Spleen (tissue), 13 donors: ENCODE data around the gene GLRB. TPM values are rescaled to one million over a fixed set of nuclear protein-coding genes. Genes with fewer than 3 reads are reported as not detected.

Experiments
- DNase-seq: peaks from one replicate; pipeline ENCODE4 v3.0.0-alpha.2; 2020
- H3K27ac ChIP-seq, 8 donors: fragments of 200-600 bp; sonication (generic) in 7 of 8; 1 replicate in 4 of 8; 2 replicates in 4 of 8; pipeline versions ENCODE4 v1.5.0 to v1.8.0; 2016 to 2021; ENCODE audit warnings: inconsistent platforms in 4 of 8, mild to moderate bottlenecking in 4 of 8, moderate library complexity in 1 of 8
- H3K27me3 ChIP-seq, 7 donors: fragments of 200-600 bp; sonication (generic) in 6 of 7; replicated peaks in 1 of 7; 1 replicate in 4 of 7; 2 replicates in 3 of 7; pipeline versions ENCODE4 v1.5.0 to v1.8.0; 2016 to 2021; ENCODE audit warnings: inconsistent platforms in 3 of 7, mild to moderate bottlenecking in 1 of 7
- H3K36me3 ChIP-seq, 6 donors: fragments of 200-600 bp; sonication (generic) in 5 of 6; 1 replicate in 4 of 6; 2 replicates in 2 of 6; pipeline versions ENCODE4 v1.5.0 to v1.8.0; 2016 to 2021; ENCODE audit warnings: inconsistent platforms in 2 of 6
- H3K4me1 ChIP-seq, 6 donors: fragments of 200-600 bp; sonication (generic) in 5 of 6; 1 replicate in 3 of 6; 2 replicates in 3 of 6; pipeline versions ENCODE4 v1.5.0 to v1.8.0; 2016 to 2021; ENCODE audit warnings: inconsistent platforms in 3 of 6
- H3K4me3 ChIP-seq, 8 donors: fragments of 200-600 bp; sonication (generic) in 7 of 8; 1 replicate in 4 of 8; 2 replicates in 4 of 8; pipeline versions ENCODE4 v1.5.0 to v1.8.0; 2016 to 2021; ENCODE audit warnings: inconsistent platforms in 4 of 8, mild to moderate bottlenecking in 4 of 8, moderate library complexity in 2 of 8
- H3K9me3 ChIP-seq, 8 donors: fragments of 200-600 bp; sonication (generic) in 7 of 8; 1 replicate in 4 of 8; 2 replicates in 4 of 8; pipeline versions ENCODE4 v1.5.0 to v1.8.0; 2016 to 2021; ENCODE audit warnings: inconsistent platforms in 4 of 8
- CTCF ChIP-seq, 11 experiments: fragments of 200-600 bp in 7 of 11; fragments of 450-650 bp in 4 of 11; sonication (generic) in 4 of 11; IDR thresholded peaks in 8 of 11; conservative IDR thresholded peaks in 3 of 11; 1 replicate in 7 of 11; 2 replicates in 4 of 11; pipeline versions ENCODE4 v1.4.0 to v1.8.0; 2016 to 2021; ENCODE audit warnings: antibody characterized with exemption in 11 of 11, inconsistent platforms in 4 of 11, mild to moderate bottlenecking in 1 of 11
- POLR2A ChIP-seq, 3 donors: fragments of 450-650 bp; IDR thresholded peaks; one replicate each; pipeline ENCODE4 v1.5.1; 2017; ENCODE audit warnings: antibody characterized with exemption in 3 of 3, mild to moderate bottlenecking in 1 of 3
- POLR2AphosphoS5 ChIP-seq, 3 donors: sonication (generic); formaldehyde crosslinking; IDR thresholded peaks; one replicate each; pipeline ENCODE4 v1.5.1; 2017; ENCODE audit warnings: antibody characterized with exemption in 3 of 3
- WGBS, 5 donors: extraction: QIAGEN DNeasy Blood & Tissue Kit in 3 of 5; methylation state at CpG; one replicate each; pipeline versions ENCODE4 v1.1.5 to v1.1.7; 2013 to 2018; 5-methylcytosine and 5-hydroxymethylcytosine counted together
- intact Hi-C: fragments of 100-400 bp; cut with DNase I; formaldehyde crosslinking; loops from one replicate; pipeline ENCODE4 v1.15.0; 2023; ENCODE audit warnings: low total_unique reads
- long read RNA-seq, 2 donors: transcript quantifications; one replicate each; lab custom pipeline, GENCODE V29; 2026
- polyA plus RNA-seq, 3 donors: library from polyadenylated mRNA; stranded (reverse); fragments of 200-250 nt; gene quantifications; one replicate each; pipeline ENCODE4 v1.2.1, GENCODE V29; 2013
- total RNA-seq, 7 donors: library from RNA; depleted of rRNA in 3 of 7; stranded (reverse); fragments of >200 nt in 3 of 7; fragmentation: NEBNext Ultra II Directional in 4 of 7; extraction: Animal tissue kit (Norgen Biotek cat#: 25700) in 4 of 7; gene quantifications; one replicate each; pipeline versions ENCODE4 v1.1.0 to v1.2.1, GENCODE V29; 2016 to 2021
- donor health status: healthy with polysubstance abuse.
- donor health status: DM: no; HTN: no; CAD: no; lungs with moderate emphysema.
- donor health status: DM: no; HTN: no; CAD: no.
- donor health status: Bipolar disorder and iron deficiency.
- donor health status: healthy.
- donor health status: DM: no; HTN: no; CAD: no.
- donor health status: DM: yes; HTN: yes; CAD: no.

The GLRB gene
- not detected for total RNA-seq
- under 1 TPM in 2 of 3 donors, not detected in 1; 0.03 to 0.08 TPM for polyA plus RNA-seq
- long read RNA-seq, donor 1: 0 reads
- long read RNA-seq, donor 2, partial matches to known transcripts: 0 of 2 reads
- long read RNA-seq, donor 2, other reads (novel, unspliced or antisense): 0 of 2 reads

GRCh38 chr4:157075811-157076577, at the start of gene GLRB:
Gene GLRB (plus strand): TSS chr4:157076150. CDS start chr4:157078025, 1,875 bp downstream.
- intact Hi-C loops: no loop called here
- no peak within 1 kb of the TSS for H3K27ac ChIP-seq
- peaks cover 0 to 10% (median 3%) of the 10 kb centered on the region in 6 donors for H3K4me1 ChIP-seq
- 3 to 13% (median 5%) methylated on average over 25 to 84 of the region's 84 CpGs for WGBS, 5 donors
- no peaks in the 10 kb centered on the region for H3K9me3 ChIP-seq
- peak within 1 kb of the TSS in 6 of 8 donors; percentile 15 to 59 (median 31) for H3K4me3 ChIP-seq
- H3K27me3 ChIP-seq: peaks cover 0 to 47% (median 9%) of the 10 kb centered on the region in 7 donors
- peak; percentile 74 for DNase-seq
- TF ChIP-seq POLR2A (IDR thresholded peaks at IDR 0.05): no peak
- TF ChIP-seq CTCF (IDR thresholded peaks at IDR 0.05 in 8 of 11, conservative IDR thresholded peaks at IDR 0.05 in 3 of 11): no peak
- TF ChIP-seq POLR2AphosphoS5 (IDR thresholded peaks at IDR 0.05): no peak
- H3K36me3 ChIP-seq: no peaks in the 10 kb centered on the region

GRCh38 chr4:157035471-157035870, 40.5 kb upstream of the GLRB start:
- H3K9me3 ChIP-seq: peaks cover 0 to 1% (median 0%) of the 10 kb centered on the region in 8 donors
- H3K4me1 ChIP-seq: no peaks in the 10 kb centered on the region
- no peak overlapping the region for H3K27ac ChIP-seq
- no peaks in the 10 kb centered on the region for H3K36me3 ChIP-seq
- TF ChIP-seq CTCF (IDR thresholded peaks at IDR 0.05 in 8 of 11, conservative IDR thresholded peaks at IDR 0.05 in 3 of 11): no peak
- TF ChIP-seq POLR2AphosphoS5 (IDR thresholded peaks at IDR 0.05): no peak
- no peaks in the 10 kb centered on the region for H3K27me3 ChIP-seq
- no peak for DNase-seq
- no peak overlapping the region for H3K4me3 ChIP-seq
- intact Hi-C loops: no loop called here

- TF ChIP-seq CTCF (IDR thresholded peaks at IDR 0.05 in 8 of 11, conservative IDR thresholded peaks at IDR 0.05 in 3 of 11) (no peak), POLR2AphosphoS5 (IDR thresholded peaks at IDR 0.05) (no peak), POLR2A (IDR thresholded peaks at IDR 0.05) (no peak)
- no peak overlapping the region for H3K4me3 ChIP-seq
- no peak for DNase-seq
- no peaks in the 10 kb centered on the region for H3K36me3 ChIP-seq
- no peaks in the 10 kb centered on the region for H3K27me3 ChIP-seq
- no peaks in the 10 kb centered on the region for H3K9me3 ChIP-seq
- H3K27ac ChIP-seq: no peak overlapping the region
- intact Hi-C loops: no loop called here
- no peaks in the 10 kb centered on the region for H3K4me1 ChIP-seq
Measured at GRCh38 chr4:157040405-157040804, 35.5 kb upstream of the GLRB start.

GRCh38 chr4:157043131-157043530, 32.8 kb upstream of the GLRB start:
- no peak for DNase-seq
- H3K36me3 ChIP-seq: no peaks in the 10 kb centered on the region
- no peaks in the 10 kb centered on the region for H3K4me1 ChIP-seq
- no peak overlapping the region for H3K27ac ChIP-seq
- intact Hi-C loops: no loop called here
- H3K4me3 ChIP-seq: no peak overlapping the region
- H3K27me3 ChIP-seq: no peaks in the 10 kb centered on the region
- TF ChIP-seq POLR2A (IDR thresholded peaks at IDR 0.05): no peak
- no peak for TF ChIP-seq CTCF (IDR thresholded peaks at IDR 0.05 in 8 of 11, conservative IDR thresholded peaks at IDR 0.05 in 3 of 11)
- TF ChIP-seq POLR2AphosphoS5 (IDR thresholded peaks at IDR 0.05): no peak
- H3K9me3 ChIP-seq: no peaks in the 10 kb centered on the region
- WGBS, 5 donors: 6 to 13% (median 12%) methylated on average over 2 of the region's 2 CpGs
